Adrenal gland (tissue), 5 donors: Measurements from ENCODE around the gene UBQLN1.

ENCODE experiments used
- POLR2A ChIP-seq, 2 donors: fragments of 450-650 bp; IDR thresholded peaks; one replicate each; pipeline ENCODE4 v1.6.1; 2017; ENCODE audit warnings: antibody characterized with exemption in 2 of 2, mild to moderate bottlenecking in 2 of 2, moderate library complexity in 1 of 2
- TF ChIP-seq, protein P1 (sequence below), 6 experiments: fragments of 450-650 bp in 4 of 6; fragments of 200-600 bp in 2 of 6; sonication (generic) in 1 of 6; IDR thresholded peaks; 1 replicate in 5 of 6; 2 replicates in 1 of 6; pipeline versions ENCODE4 v1.5.1 to v1.8.0; 2016 to 2021; ENCODE audit warnings: antibody characterized with exemption in 6 of 6, mild to moderate bottlenecking in 2 of 6, moderate library complexity in 1 of 6
- donor health status: DM: no; HTN: no; CAD: no.

DNA sequence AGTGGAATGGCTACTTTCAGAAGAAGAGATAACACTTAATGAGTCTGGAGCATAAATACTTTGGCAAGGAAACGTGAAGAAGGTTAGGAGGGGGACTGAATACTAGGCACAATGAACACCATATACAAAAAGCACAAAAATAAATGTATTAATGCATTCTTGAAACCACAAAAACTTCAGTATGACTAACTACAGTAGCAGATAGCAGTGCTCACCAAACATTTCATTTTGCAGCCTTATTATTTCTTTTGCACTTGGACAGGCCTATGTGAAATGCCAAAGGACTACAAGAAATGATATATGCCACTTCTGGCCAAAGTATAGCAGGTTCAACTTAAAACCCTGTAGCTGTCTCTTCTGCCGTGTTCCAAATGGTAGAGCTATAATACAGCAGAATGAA, 26.3 kb downstream of the UBQLN1 start:
- TF ChIP-seq, protein P1, sequence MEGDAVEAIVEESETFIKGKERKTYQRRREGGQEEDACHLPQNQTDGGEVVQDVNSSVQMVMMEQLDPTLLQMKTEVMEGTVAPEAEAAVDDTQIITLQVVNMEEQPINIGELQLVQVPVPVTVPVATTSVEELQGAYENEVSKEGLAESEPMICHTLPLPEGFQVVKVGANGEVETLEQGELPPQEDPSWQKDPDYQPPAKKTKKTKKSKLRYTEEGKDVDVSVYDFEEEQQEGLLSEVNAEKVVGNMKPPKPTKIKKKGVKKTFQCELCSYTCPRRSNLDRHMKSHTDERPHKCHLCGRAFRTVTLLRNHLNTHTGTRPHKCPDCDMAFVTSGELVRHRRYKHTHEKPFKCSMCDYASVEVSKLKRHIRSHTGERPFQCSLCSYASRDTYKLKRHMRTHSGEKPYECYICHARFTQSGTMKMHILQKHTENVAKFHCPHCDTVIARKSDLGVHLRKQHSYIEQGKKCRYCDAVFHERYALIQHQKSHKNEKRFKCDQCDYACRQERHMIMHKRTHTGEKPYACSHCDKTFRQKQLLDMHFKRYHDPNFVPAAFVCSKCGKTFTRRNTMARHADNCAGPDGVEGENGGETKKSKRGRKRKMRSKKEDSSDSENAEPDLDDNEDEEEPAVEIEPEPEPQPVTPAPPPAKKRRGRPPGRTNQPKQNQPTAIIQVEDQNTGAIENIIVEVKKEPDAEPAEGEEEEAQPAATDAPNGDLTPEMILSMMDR (IDR thresholded peaks at IDR 0.05), result no peak
- no peak for TF ChIP-seq POLR2A (IDR thresholded peaks at IDR 0.05)
